GM12878 (cell line): ENCODE data around the gene NPY2R. TPM values are rescaled to one million over a fixed set of nuclear protein-coding genes. Genes with fewer than 3 reads are reported as not detected.

Experiments
- ATAC-seq: fragments of 200-7000 bp; cut with Tn5 transposase; 3 replicates; pipeline ENCODE4 v1.9.1; 2020; ENCODE audit warnings: mild to moderate bottlenecking, moderate library complexity
- BruUV-seq: library from RNA; stranded (reverse); fragments of 400-500 nt; replicated peaks from 2 replicates; lab custom pipeline; 2021; lab: Mats Ljungman, UMichigan
- CTCF ChIA-PET: fragments of 300-600 bp; sonication (Branson Sonifier 250); formaldehyde crosslinking; extraction: SDS; loops from one replicate; lab custom pipeline; 2021; ENCODE audit warnings: inconsistent platforms; lab: Yijun Ruan, JAX
- POLR2A ChIA-PET: fragments of 350-600 bp; formaldehyde crosslinking; extraction: SDS; loops from one replicate; lab custom pipeline; 2021; ENCODE audit warnings: inconsistent platforms; lab: Charles Lee
- RAD21 ChIA-PET: fragments of 300-600 bp; sonication (Branson Sonifier 250); formaldehyde crosslinking; loops from one replicate; lab custom pipeline; 2023; ENCODE audit warnings: antibody characterized with exemption; ENCODE audit not compliant: unreplicated experiment; lab: Charles Lee
- SMC1A ChIA-PET: fragments of 300-600 bp; sonication (Branson Sonifier 250); formaldehyde crosslinking; loops from one replicate; lab custom pipeline; 2023; ENCODE audit not compliant: unreplicated experiment, uncharacterized antibody; lab: Charles Lee
- DNase-seq: peaks from one replicate; pipeline ENCODE4 v3.0.0-alpha.2; 2011; ENCODE audit warnings: low read depth, low spot score
- FAIRE-seq: peaks from 3 replicates; lab custom pipeline; 2011; peaks lifted over from hg19 to GRCh38; lab: Jason Lieb, UNC
- H2AFZ ChIP-seq: 2 replicates; pipeline ENCODE4 v1.6.0; 2011; ENCODE audit warnings: low read depth, low read length, control low read depth; ENCODE audit not compliant: control insufficient read depth
- H3K27ac ChIP-seq: 2 replicates; pipeline ENCODE4 v1.5.1; 2011; ENCODE audit warnings: control low read depth; ENCODE audit not compliant: control insufficient read depth, insufficient read depth
- H3K27me3 ChIP-seq, 2 experiments: replicated peaks in 1 of 2; 2 replicates each; pipeline versions ENCODE4 v1.6.0 to v1.6.1; 2011; ENCODE audit warnings: low read length in 1 of 2; ENCODE audit not compliant: control insufficient read depth in 2 of 2, insufficient read depth in 2 of 2
- H3K36me3 ChIP-seq, 2 experiments: 2 replicates each; pipeline ENCODE4 v1.5.1; 2011; ENCODE audit warnings: low read length in 1 of 2; ENCODE audit not compliant: control insufficient read depth in 2 of 2, insufficient read depth in 2 of 2
- H3K4me1 ChIP-seq: 2 replicates; pipeline ENCODE4 v1.6.1; 2011; ENCODE audit warnings: mild to moderate bottlenecking, low read length, moderate library complexity, mixed read lengths; ENCODE audit not compliant: control insufficient read depth, insufficient read depth
- H3K4me2 ChIP-seq: 2 replicates; pipeline ENCODE4 v1.6.0; 2011; ENCODE audit warnings: control low read depth; ENCODE audit not compliant: control insufficient read depth, insufficient read depth
- H3K4me3 ChIP-seq: fragments of 200-600 bp; sonication (generic); 2 replicates; pipeline ENCODE4 v1.5.1; 2016
- H3K79me2 ChIP-seq: 2 replicates; pipeline ENCODE4 v1.6.0; 2011; ENCODE audit warnings: low read length; ENCODE audit not compliant: control insufficient read depth, insufficient read depth
- H3K9ac ChIP-seq: 2 replicates; pipeline ENCODE4 v1.8.0; 2011; ENCODE audit warnings: low read length, control low read depth, mixed read lengths; ENCODE audit not compliant: control insufficient read depth, insufficient read depth
- H3K9me3 ChIP-seq: replicated peaks from 3 replicates; pipeline ENCODE4 v1.5.1; 2011; ENCODE audit warnings: mild to moderate bottlenecking, low read length; ENCODE audit not compliant: control insufficient read depth, insufficient read depth
- H4K20me1 ChIP-seq: 2 replicates; pipeline ENCODE4 v1.6.0; 2011; ENCODE audit not compliant: control insufficient read depth, insufficient read depth
- ATF3 ChIP-seq: IDR thresholded peaks from 2 replicates; pipeline ENCODE4 v1.6.1; 2011; ENCODE audit warnings: low read depth, mild to moderate bottlenecking, low read length, moderate library complexity, borderline replicate concordance; ENCODE audit errors: extremely low read depth
- CHD2 ChIP-seq: IDR thresholded peaks from 2 replicates; pipeline ENCODE4 v1.6.1; 2011; ENCODE audit warnings: low read depth, low read length, improper control_type of control experiment, borderline replicate concordance
- ESRRA ChIP-seq: IDR thresholded peaks from 2 replicates; pipeline ENCODE4 v1.6.1; 2012; ENCODE audit warnings: mild to moderate bottlenecking, low read length, improper control_type of control experiment
- ETV6 ChIP-seq, 2 experiments: fragments of 450-650 bp in 1 of 2; IDR thresholded peaks in 1 of 2; conservative IDR thresholded peaks in 1 of 2; 2 replicates each; pipeline ENCODE4 v1.6.1; 2014; ENCODE audit warnings: antibody characterized with exemption in 1 of 2, borderline replicate concordance in 1 of 2, low read depth in 1 of 2, mild to moderate bottlenecking in 1 of 2, moderate library complexity in 1 of 2
- HSF1 ChIP-seq: fragments of 150-350 bp; IDR thresholded peaks from 2 replicates; pipeline ENCODE4 v1.6.1; 2014; ENCODE audit warnings: mild to moderate bottlenecking, low read depth, low read length
- SREBF1 ChIP-seq: IDR thresholded peaks from 2 replicates; pipeline ENCODE4 v1.6.1; 2012; ENCODE audit warnings: mild to moderate bottlenecking, low read length
- SREBF2 ChIP-seq: IDR thresholded peaks from 2 replicates; pipeline ENCODE4 v1.6.1; 2012; ENCODE audit warnings: mild to moderate bottlenecking, low read length
- TAF1 ChIP-seq: IDR thresholded peaks from 2 replicates; pipeline ENCODE4 v1.6.1; 2011; ENCODE audit warnings: mild to moderate bottlenecking, low read depth, low read length, borderline replicate concordance
- ZNF687 ChIP-seq: fragments of 450-650 bp; IDR thresholded peaks from 2 replicates; pipeline ENCODE4 v1.6.1; 2017; ENCODE audit warnings: mild to moderate bottlenecking, moderate library complexity
- ZSCAN29 ChIP-seq: fragments of 450-650 bp; IDR thresholded peaks from 2 replicates; pipeline ENCODE4 v1.6.1; 2017; ENCODE audit warnings: mild to moderate bottlenecking, moderate library complexity
- WGBS: methylation state at CpG from one replicate; pipeline ENCODE4 v1.1.6; 2016; ENCODE audit warnings: low lambda C conversion rate; ENCODE audit not compliant: insufficient replicate concordance, insufficient coverage; ENCODE audit errors: missing lambda C conversion rate; 5-methylcytosine and 5-hydroxymethylcytosine counted together
- in situ Hi-C: fragments of 300-500 bp; cut with MboI; formaldehyde crosslinking; loops from 9 replicates; pipeline ENCODE4 v1.14.3; 2018; ENCODE audit warnings: mixed read lengths
- intact Hi-C: fragments of 100-400 bp; cut with micrococcal nuclease; formaldehyde crosslinking; loops from one replicate; pipeline ENCODE4 v1.14.2; 2022; ENCODE audit not compliant: unreplicated experiment
- polyA plus RNA-seq, 11 experiments: library from polyadenylated mRNA; depleted of rRNA in 4 of 11; unstranded in 6 of 11; stranded (reverse) in 5 of 11; fragments of >200 nt; fragmentation: Nextera tagmentation in 4 of 11; fragmentation: Illumina TruSeq in 1 of 11; extraction: Ambion mirVana in 4 of 11; extraction: Trizol in 1 of 11; gene quantifications; 1 replicate in 1 of 11; 2 replicates in 10 of 11; pipeline versions ENCODE4 v1.2.1 to v1.2.3, GENCODE V29; 2011 to 2016; ENCODE audit warnings: inconsistent platforms in 2 of 11, missing spikeins in 2 of 11, low read depth in 1 of 11
- total RNA-seq, 4 experiments: library from RNA; depleted of rRNA in 3 of 4; stranded (reverse); fragments of >200 nt in 3 of 4; fragmentation: Illumina TruSeq in 1 of 4; extraction: Trizol in 1 of 4; gene quantifications; 2 replicates each; pipeline versions ENCODE4 v1.2.1 to v1.2.3, GENCODE V29; 2013 to 2021

NPY2R gene
- total and polyA plus RNA-seq, 10 of the 15 experiments (the other 5 are each of a cell fraction or from before 2014, with no cell fraction given) = not detected

- no TSS peak for BruUV-seq
- RAD21 ChIA-PET = no interaction called here
- Histone ChIP-seq H2AFZ (no peak overlapping the region), H3K4me1 (no peaks in the 10 kb centered on the region), H3K27ac (no peak overlapping the region), H3K36me3 (no peaks in the 10 kb centered on the region), H3K9me3 (no peaks in the 10 kb centered on the region), H3K4me2 (no peak overlapping the region), H4K20me1 (no peaks in the 10 kb centered on the region), H3K27me3 (no peaks in the 10 kb centered on the region), H3K4me3 (no peak overlapping the region), H3K79me2 (no peaks in the 10 kb centered on the region), H3K9ac (no peak overlapping the region)
- in situ Hi-C loops (no loop called here), intact Hi-C loops (no loop called here)
- 17% methylated on average over 3 of the region's 3 CpGs for WGBS
- ATAC-seq (no peak), DNase-seq (no peak), FAIRE-seq (no peak)
- POLR2A ChIA-PET = no interaction called here
- TF ChIP-seq SREBF2 (no peak), CHD2 (no peak), ZNF687 (no peak), ESRRA (no peak), SREBF1 (no peak), TAF1 (no peak), ETV6 (conservative IDR thresholded peaks at IDR 0.05 in 1 of 2, IDR thresholded peaks at IDR 0.05 in 1 of 2; ENCODE audit: borderline replicate concordance in 1 of 2, low read depth in 1 of 2) (no peak), HSF1 (no peak), ATF3 (no peak), ZSCAN29 (no peak)
- SMC1A ChIA-PET = no interaction called here
- CTCF ChIA-PET = no interaction called here
Measured at GRCh38 chr4:155161357-155161756, 47.1 kb upstream of the NPY2R start.
